ENCODE measurements around the gene CRACR2B.
A peak's percentile ranks its signal among the peaks of the same experiment; 100 is the strongest.

Gene CRACR2B

GRCh38 chr11:827897-828192 lies at the start of gene CRACR2B:
Gene CRACR2B (plus strand): TSS chr11:827919. CDS start chr11:828608, 689 bp downstream.
- peak within 1 kb of the TSS; percentile 53; the same call in 1 of the 2 replicates for H3K27ac ChIP-seq (ENCODE audit: low read length)
- H3K9me2 ChIP-seq (replicated peaks; ENCODE audit: insufficient read depth, low read length) = no peaks in the 10 kb centered on the region
- H3K4me2 ChIP-seq (ENCODE audit: low read depth, low read length) = peak within 1 kb of the TSS; percentile 94
- H3K9me3 ChIP-seq (replicated peaks; ENCODE audit: insufficient read depth, low read length) = no peaks in the 10 kb centered on the region
- H4K20me1 ChIP-seq (ENCODE audit: insufficient read depth, low read length) = no peaks in the 10 kb centered on the region
- peak within 1 kb of the TSS; percentile 57 for H3K9ac ChIP-seq (ENCODE audit: low read length)
- H3K4me1 ChIP-seq (ENCODE audit: low read length) = peaks cover 21% of the 10 kb centered on the region
- H3K27me3 ChIP-seq (replicated peaks; ENCODE audit: insufficient read depth, low read length) = peaks cover 15% of the 10 kb centered on the region
- H2AFZ ChIP-seq (ENCODE audit: low read length) = peak within 1 kb of the TSS; percentile 85
- H3K79me2 ChIP-seq (ENCODE audit: low read length) = no peaks in the 10 kb centered on the region
- peak within 1 kb of the TSS; percentile 66 for H3K4me3 ChIP-seq (ENCODE audit: low read length)
- H3F3A ChIP-seq (ENCODE audit: insufficient read depth, low read length) = peaks cover 8% of the 10 kb centered on the region
- DNase-seq = peak; percentile 48
- H3K36me3 ChIP-seq (replicated peaks; ENCODE audit: insufficient read depth, low read length) = no peaks in the 10 kb centered on the region
- TF ChIP-seq EZH2 (optimal IDR thresholded peaks at IDR 0.05; ENCODE audit: low read depth, low read length) = no peak

DNA sequence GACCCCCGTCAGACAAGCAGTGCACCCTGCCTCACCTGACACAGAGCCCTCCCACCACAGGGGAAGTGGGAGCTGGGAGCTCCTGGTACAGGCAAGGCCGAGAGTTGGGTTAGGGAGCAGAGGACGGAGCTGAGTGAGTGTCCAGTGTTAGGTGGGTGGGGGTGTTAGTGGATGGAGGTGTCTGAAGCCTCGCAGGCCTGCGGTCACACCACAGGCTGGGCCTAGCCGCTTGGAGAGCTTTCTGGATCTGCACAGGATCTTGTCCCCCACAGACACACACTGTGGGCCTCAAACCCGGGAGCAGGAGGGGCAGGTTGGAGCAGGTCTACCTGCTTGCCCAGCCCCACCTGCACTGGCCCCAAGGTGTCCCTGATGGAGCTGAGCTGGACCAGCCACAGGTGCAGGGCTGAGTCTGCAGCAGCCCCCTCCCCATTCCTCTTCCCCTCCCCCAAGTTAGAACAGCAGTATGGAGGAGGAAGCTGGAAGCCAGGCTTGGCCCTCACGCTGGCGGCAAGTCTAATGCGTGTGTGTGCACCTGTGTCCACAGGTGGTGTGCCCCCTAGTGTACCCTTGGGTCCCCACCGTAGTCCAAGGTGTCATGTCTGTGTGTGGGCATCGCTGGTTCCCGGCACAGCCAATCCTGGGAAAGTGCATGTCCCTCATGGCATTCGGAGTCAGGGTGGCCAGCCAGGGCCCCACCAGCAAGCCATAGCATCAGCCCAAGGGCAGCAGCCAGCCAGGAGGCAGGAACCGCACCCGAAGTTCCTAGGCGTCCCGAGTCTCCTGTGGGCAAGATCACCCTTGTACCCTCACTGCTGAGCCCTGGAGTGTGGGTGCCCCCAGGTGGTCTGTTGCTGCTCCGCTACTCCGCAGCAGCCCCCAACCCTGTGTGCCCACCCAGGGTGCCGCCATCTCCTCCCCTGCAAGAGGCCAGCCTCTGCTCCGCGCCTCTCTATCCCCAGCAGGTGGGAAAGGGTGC lies 48.5 kb upstream of the CRACR2B start:
- peaks cover 3% of the 10 kb centered on the region; the same call in 1 of the 2 replicates for H3K4me1 ChIP-seq (ENCODE audit: low read length)
- no peaks in the 10 kb centered on the region for H3K9me3 ChIP-seq (replicated peaks; ENCODE audit: insufficient read depth, low read length)
- TF ChIP-seq EZH2 (optimal IDR thresholded peaks at IDR 0.05; ENCODE audit: low read depth, low read length) (no peak), EZH2phosphoT487 (IDR thresholded peaks at IDR 0.05; ENCODE audit: low read length) (no peak)
- TF ChIP-seq, protein P1, sequence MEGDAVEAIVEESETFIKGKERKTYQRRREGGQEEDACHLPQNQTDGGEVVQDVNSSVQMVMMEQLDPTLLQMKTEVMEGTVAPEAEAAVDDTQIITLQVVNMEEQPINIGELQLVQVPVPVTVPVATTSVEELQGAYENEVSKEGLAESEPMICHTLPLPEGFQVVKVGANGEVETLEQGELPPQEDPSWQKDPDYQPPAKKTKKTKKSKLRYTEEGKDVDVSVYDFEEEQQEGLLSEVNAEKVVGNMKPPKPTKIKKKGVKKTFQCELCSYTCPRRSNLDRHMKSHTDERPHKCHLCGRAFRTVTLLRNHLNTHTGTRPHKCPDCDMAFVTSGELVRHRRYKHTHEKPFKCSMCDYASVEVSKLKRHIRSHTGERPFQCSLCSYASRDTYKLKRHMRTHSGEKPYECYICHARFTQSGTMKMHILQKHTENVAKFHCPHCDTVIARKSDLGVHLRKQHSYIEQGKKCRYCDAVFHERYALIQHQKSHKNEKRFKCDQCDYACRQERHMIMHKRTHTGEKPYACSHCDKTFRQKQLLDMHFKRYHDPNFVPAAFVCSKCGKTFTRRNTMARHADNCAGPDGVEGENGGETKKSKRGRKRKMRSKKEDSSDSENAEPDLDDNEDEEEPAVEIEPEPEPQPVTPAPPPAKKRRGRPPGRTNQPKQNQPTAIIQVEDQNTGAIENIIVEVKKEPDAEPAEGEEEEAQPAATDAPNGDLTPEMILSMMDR (IDR thresholded peaks at IDR 0.05; ENCODE audit: low read length) = no peak
- H3K9ac ChIP-seq (ENCODE audit: low read length) = no peak overlapping the region
- DNase-seq = no peak
- H3K27ac ChIP-seq (ENCODE audit: low read length) = no peak overlapping the region
- peaks cover 1% of the 10 kb centered on the region; the same call in 1 of the 2 replicates for H3K36me3 ChIP-seq (replicated peaks; ENCODE audit: insufficient read depth, low read length)
- H3K4me2 ChIP-seq (ENCODE audit: low read depth, low read length) = no peak overlapping the region
- H4K20me1 ChIP-seq (ENCODE audit: insufficient read depth, low read length) = no peaks in the 10 kb centered on the region
- no peak overlapping the region for H2AFZ ChIP-seq (ENCODE audit: low read length)
- H3K27me3 ChIP-seq (replicated peaks; ENCODE audit: insufficient read depth, low read length) = no peaks in the 10 kb centered on the region
- no peaks in the 10 kb centered on the region for H3K9me2 ChIP-seq (replicated peaks; ENCODE audit: insufficient read depth, low read length)
- peaks cover 44% of the 10 kb centered on the region for H3K79me2 ChIP-seq (ENCODE audit: low read length)
- no peaks in the 10 kb centered on the region for H3F3A ChIP-seq (ENCODE audit: insufficient read depth, low read length)
- H3K4me3 ChIP-seq (ENCODE audit: low read length) = no peak overlapping the region

DNA sequence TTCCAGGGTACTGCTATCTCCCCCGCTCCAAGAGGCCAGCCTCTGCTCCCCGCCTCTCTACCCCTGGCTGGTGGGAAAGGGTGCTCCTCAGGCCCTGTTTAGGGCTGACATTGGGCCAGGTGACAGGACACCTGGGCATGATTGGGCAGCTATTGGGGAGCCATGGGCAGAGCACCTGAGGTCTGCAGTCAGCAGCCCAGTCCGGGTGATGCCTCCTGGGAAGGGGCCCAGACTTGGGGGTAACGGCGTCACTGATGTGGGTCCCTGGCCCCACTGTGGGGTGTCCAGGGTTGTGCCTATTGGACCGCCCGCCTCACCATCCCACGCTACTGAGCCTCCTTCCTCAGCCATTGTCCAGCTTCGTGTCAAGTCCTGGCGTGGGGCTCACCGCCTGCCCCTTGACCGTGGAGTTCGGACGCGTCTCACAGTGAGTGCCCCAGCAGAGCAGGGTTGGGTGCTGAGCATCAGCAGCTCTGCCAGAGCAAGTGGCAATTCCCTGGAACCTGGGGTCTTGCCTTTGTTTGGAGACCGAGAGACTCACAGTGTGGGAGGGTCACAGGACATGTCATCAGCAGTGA lies 47.7 kb upstream of the CRACR2B start:
- H3K4me2 ChIP-seq (ENCODE audit: low read depth, low read length) = no peak overlapping the region
- H3K27me3 ChIP-seq (replicated peaks; ENCODE audit: insufficient read depth, low read length) = no peaks in the 10 kb centered on the region
- no peaks in the 10 kb centered on the region for H3K9me2 ChIP-seq (replicated peaks; ENCODE audit: insufficient read depth, low read length)
- H3K27ac ChIP-seq (ENCODE audit: low read length) = no peak overlapping the region
- H3K4me3 ChIP-seq (ENCODE audit: low read length) = no peak overlapping the region
- peaks cover 37% of the 10 kb centered on the region for H3K79me2 ChIP-seq (ENCODE audit: low read length)
- DNase-seq = no peak
- H3K9ac ChIP-seq (ENCODE audit: low read length) = no peak overlapping the region
- H3K36me3 ChIP-seq (replicated peaks; ENCODE audit: insufficient read depth, low read length) = no peaks in the 10 kb centered on the region; the same call in 1 of the 2 replicates
- no peak overlapping the region for H2AFZ ChIP-seq (ENCODE audit: low read length)
- H3K4me1 ChIP-seq (ENCODE audit: low read length) = peaks cover 3% of the 10 kb centered on the region; the same call in 1 of the 2 replicates
- no peaks in the 10 kb centered on the region for H3K9me3 ChIP-seq (replicated peaks; ENCODE audit: insufficient read depth, low read length)
- TF ChIP-seq, protein P1 (IDR thresholded peaks at IDR 0.05; ENCODE audit: low read length) = no peak
- no peak for TF ChIP-seq EZH2phosphoT487 (IDR thresholded peaks at IDR 0.05; ENCODE audit: low read length)
- TF ChIP-seq EZH2 (optimal IDR thresholded peaks at IDR 0.05; ENCODE audit: low read depth, low read length) = no peak
- no peaks in the 10 kb centered on the region for H3F3A ChIP-seq (ENCODE audit: insufficient read depth, low read length)
- H4K20me1 ChIP-seq (ENCODE audit: insufficient read depth, low read length) = no peaks in the 10 kb centered on the region
